ENCODE data around the gene ARFGAP3.

GRCh38 chr22:42893371-42894150, 36.5 kb upstream of the ARFGAP3 start:
- TF ChIP-seq EZH2 (IDR thresholded peaks at IDR 0.05; ENCODE audit: borderline replicate concordance, low read depth, low read length, poor library complexity, severe bottlenecking) (no peak), CTCF (conservative IDR thresholded peaks at IDR 0.05; ENCODE audit: low read depth, low read length) (no peak)
